Smooth muscle cell (in vitro differentiated cells): ENCODE measurements around the gene RNF114. TPM values are rescaled to one million over a fixed set of nuclear protein-coding genes. Genes with fewer than 3 reads are reported as not detected.

Source experiments
- DNase-seq: peaks from one replicate; lab custom pipeline; 2025; ENCODE audit not compliant: unreplicated experiment; lab: John Stamatoyannopoulos, UW
- H2AFZ ChIP-seq: fragments of 200-600 bp; sonication (generic); 2 replicates; pipeline ENCODE4 v1.6.0; 2016; ENCODE audit warnings: antibody characterized with exemption, low read depth, mild to moderate bottlenecking
- H3F3A ChIP-seq: fragments of 200-600 bp; sonication (generic); 2 replicates; pipeline ENCODE4 v1.6.0; 2017; ENCODE audit warnings: antibody characterized with exemption, low read depth
- H3K27ac ChIP-seq: fragments of 200-600 bp; sonication (generic); 2 replicates; pipeline ENCODE4 v1.5.1; 2016; ENCODE audit warnings: low read depth, mild to moderate bottlenecking
- H3K27me3 ChIP-seq: fragments of 200-600 bp; sonication (generic); 2 replicates; pipeline ENCODE4 v1.6.1; 2016; ENCODE audit warnings: low read depth, mild to moderate bottlenecking
- H3K36me3 ChIP-seq: fragments of 200-600 bp; sonication (generic); 2 replicates; pipeline ENCODE4 v1.5.1; 2016; ENCODE audit warnings: low read depth
- H3K4me1 ChIP-seq: fragments of 200-600 bp; sonication (generic); 2 replicates; pipeline ENCODE4 v1.5.1; 2016; ENCODE audit warnings: low read depth
- H3K4me2 ChIP-seq: fragments of 200-600 bp; sonication (generic); 2 replicates; pipeline ENCODE4 v1.6.0; 2016; ENCODE audit warnings: mild to moderate bottlenecking
- H3K4me3 ChIP-seq: fragments of 200-600 bp; sonication (generic); 2 replicates; pipeline ENCODE4 v1.5.1; 2016; ENCODE audit warnings: mild to moderate bottlenecking
- H3K79me2 ChIP-seq: fragments of 200-600 bp; sonication (generic); 2 replicates; pipeline ENCODE4 v1.6.0; 2016; ENCODE audit warnings: low read depth, mild to moderate bottlenecking
- H3K9ac ChIP-seq: fragments of 200-600 bp; sonication (generic); 2 replicates; pipeline ENCODE4 v1.6.0; 2016; ENCODE audit warnings: low read depth
- H3K9me3 ChIP-seq: fragments of 200-600 bp; sonication (generic); replicated peaks from 2 replicates; pipeline ENCODE4 v1.5.1; 2016; ENCODE audit warnings: low read depth
- H4K20me1 ChIP-seq: fragments of 200-600 bp; sonication (generic); 2 replicates; pipeline ENCODE4 v1.6.0; 2016; ENCODE audit warnings: low read depth
- WGBS: methylation state at CpG from one replicate; pipeline ENCODE4 v1.1.7; 2016; ENCODE audit warnings: low lambda C conversion rate; 5-methylcytosine and 5-hydroxymethylcytosine counted together
- polyA plus RNA-seq: library from polyadenylated mRNA; unstranded; fragments of >200 nt; fragmentation: Nextera tagmentation; extraction: Ambion mirVana; gene quantifications from 2 replicates; pipeline ENCODE4 v1.2.1, GENCODE V29; 2016
- total RNA-seq: library from RNA; depleted of rRNA; stranded (reverse); fragments of >200 nt; gene quantifications from 2 replicates; pipeline ENCODE4 v1.2.3, GENCODE V29; 2014
- TF ChIP-seq, protein P1 (sequence below): fragments of 200-600 bp; sonication (generic); IDR thresholded peaks from 2 replicates; pipeline ENCODE4 v1.5.1; 2017; ENCODE audit warnings: borderline replicate concordance, mild to moderate bottlenecking, antibody characterized with exemption; ENCODE audit not compliant: insufficient read depth, poor library complexity, severe bottlenecking

The RNF114 gene
- total and polyA plus RNA-seq, 2 experiments from 2014 or later, result 54.2 to 80.5 TPM

DNA sequence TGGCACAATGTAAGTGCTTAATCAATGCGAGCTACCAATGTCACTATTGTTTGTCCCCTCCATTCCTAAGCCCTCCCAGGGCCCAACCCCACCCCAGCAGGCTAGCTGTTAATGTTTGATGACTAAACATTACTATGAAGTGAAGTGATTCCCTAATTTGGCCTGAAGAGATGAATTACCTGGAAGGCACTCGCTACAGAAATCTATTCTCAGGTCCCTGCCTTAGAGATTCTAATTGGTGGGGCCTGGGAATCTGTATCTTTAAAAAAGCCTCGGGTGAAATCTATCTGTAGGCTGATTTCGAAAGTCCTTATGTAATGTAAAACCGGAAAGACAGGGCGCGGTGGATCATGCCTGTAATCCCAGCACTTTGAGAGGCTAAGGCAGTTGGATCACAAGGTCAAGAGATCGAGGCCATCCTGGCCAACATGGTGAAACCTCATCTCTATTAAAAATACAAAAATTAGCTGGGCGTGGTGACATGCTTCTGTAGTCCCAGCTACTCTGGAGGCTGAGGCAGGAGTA lies 29.6 kb downstream of the RNF114 start:
- H2AFZ ChIP-seq, result no peak overlapping the region
- H3K9ac ChIP-seq, result no peak overlapping the region
- no peaks in the 10 kb centered on the region for H3F3A ChIP-seq
- no peaks in the 10 kb centered on the region for H3K79me2 ChIP-seq
- H3K9me3 ChIP-seq, result no peaks in the 10 kb centered on the region
- no peak overlapping the region for H3K27ac ChIP-seq
- TF ChIP-seq, protein P1, sequence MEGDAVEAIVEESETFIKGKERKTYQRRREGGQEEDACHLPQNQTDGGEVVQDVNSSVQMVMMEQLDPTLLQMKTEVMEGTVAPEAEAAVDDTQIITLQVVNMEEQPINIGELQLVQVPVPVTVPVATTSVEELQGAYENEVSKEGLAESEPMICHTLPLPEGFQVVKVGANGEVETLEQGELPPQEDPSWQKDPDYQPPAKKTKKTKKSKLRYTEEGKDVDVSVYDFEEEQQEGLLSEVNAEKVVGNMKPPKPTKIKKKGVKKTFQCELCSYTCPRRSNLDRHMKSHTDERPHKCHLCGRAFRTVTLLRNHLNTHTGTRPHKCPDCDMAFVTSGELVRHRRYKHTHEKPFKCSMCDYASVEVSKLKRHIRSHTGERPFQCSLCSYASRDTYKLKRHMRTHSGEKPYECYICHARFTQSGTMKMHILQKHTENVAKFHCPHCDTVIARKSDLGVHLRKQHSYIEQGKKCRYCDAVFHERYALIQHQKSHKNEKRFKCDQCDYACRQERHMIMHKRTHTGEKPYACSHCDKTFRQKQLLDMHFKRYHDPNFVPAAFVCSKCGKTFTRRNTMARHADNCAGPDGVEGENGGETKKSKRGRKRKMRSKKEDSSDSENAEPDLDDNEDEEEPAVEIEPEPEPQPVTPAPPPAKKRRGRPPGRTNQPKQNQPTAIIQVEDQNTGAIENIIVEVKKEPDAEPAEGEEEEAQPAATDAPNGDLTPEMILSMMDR, result no peak
- H3K4me1 ChIP-seq, result no peaks in the 10 kb centered on the region
- no peaks in the 10 kb centered on the region for H3K27me3 ChIP-seq
- WGBS, result 71% methylated on average over 9 of the region's 9 CpGs
- no peak overlapping the region for H3K4me3 ChIP-seq
- H3K36me3 ChIP-seq, result no peaks in the 10 kb centered on the region
- H4K20me1 ChIP-seq, result no peaks in the 10 kb centered on the region
- H3K4me2 ChIP-seq, result no peak overlapping the region
- DNase-seq, result no peak

DNA sequence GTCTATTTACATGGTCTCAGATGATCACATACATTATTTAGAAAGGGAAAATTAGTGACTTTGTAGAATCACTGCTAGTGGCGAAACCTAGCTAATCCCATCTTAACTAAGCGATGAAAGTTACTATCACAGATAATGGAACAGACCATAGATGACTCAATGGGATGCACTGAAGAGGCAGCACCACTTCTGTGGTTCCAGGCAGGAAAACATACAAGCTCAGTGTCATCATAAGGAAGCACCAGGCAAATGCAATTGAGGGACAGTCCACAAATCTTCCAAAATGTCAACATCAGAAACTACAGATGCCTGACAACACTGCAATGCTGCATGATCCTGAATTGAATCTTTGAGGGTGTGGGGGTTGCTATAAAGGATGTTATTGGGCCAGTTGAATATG lies 30.7 kb downstream of the RNF114 start:
- Histone ChIP-seq H3F3A (no peaks in the 10 kb centered on the region), H2AFZ (no peak overlapping the region), H3K4me1 (no peaks in the 10 kb centered on the region), H4K20me1 (no peaks in the 10 kb centered on the region), H3K79me2 (no peaks in the 10 kb centered on the region), H3K27ac (no peak overlapping the region), H3K9ac (no peak overlapping the region), H3K4me2 (no peak overlapping the region), H3K9me3 (no peaks in the 10 kb centered on the region), H3K27me3 (no peaks in the 10 kb centered on the region), H3K4me3 (no peak overlapping the region), H3K36me3 (no peaks in the 10 kb centered on the region)
- TF ChIP-seq, protein P1, result no peak
- no peak for DNase-seq
- WGBS, result 25% methylated on average over 2 of the region's 2 CpGs

DNA sequence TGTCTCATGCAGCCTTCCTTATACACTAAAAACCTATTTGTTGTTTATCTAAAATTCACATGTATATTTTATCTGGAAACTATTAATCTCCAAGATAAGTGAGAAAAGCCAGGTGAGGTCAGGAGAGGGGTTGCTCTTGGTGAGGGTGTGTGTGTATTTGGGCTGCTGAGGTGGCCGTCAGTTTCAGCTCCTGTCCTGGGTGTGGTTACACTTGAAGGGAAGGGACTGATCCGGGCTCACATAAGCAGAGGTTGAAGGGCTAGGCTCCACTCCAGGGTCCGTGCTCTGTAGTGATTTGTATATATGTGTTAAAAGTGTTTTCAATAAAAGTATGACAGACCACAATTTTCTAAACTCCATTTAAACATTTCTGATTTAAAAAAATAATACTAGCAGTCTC lies 33.0 kb downstream of the RNF114 start:
- Histone ChIP-seq H3K4me3 (no peak overlapping the region), H3K27me3 (no peaks in the 10 kb centered on the region), H3K9me3 (no peaks in the 10 kb centered on the region), H2AFZ (no peak overlapping the region), H3F3A (no peaks in the 10 kb centered on the region), H3K79me2 (no peaks in the 10 kb centered on the region), H3K27ac (no peak overlapping the region), H3K4me1 (no peaks in the 10 kb centered on the region), H3K36me3 (no peaks in the 10 kb centered on the region), H3K9ac (no peak overlapping the region), H3K4me2 (no peak overlapping the region), H4K20me1 (no peaks in the 10 kb centered on the region)
- DNase-seq, result no peak
- 71% methylated on average over 3 of the region's 3 CpGs for WGBS
- TF ChIP-seq, protein P1, result no peak

DNA sequence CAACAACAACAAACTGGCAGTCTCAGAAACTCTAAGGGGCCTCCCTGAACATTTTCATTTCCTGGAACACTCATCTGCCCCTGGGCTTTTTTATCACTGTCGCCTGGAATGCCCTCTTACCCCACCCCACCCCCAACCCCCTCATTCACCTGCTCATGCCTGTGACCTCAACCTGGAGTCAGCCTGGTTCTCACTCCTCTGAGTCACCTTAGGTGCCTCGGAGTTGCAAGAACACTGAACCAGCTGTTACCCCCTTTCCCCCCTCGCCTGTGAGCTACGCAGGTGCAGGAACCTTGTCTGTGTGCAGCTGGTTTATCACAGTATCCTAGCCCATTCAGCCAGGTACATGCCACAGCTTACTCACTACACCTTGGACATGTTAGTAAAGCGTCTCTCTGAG lies 33.7 kb downstream of the RNF114 start:
- Histone ChIP-seq H3K4me1 (no peaks in the 10 kb centered on the region), H3K27me3 (no peaks in the 10 kb centered on the region), H3K9ac (no peak overlapping the region), H3F3A (no peaks in the 10 kb centered on the region), H3K27ac (no peak overlapping the region), H3K9me3 (no peaks in the 10 kb centered on the region), H3K4me3 (no peak overlapping the region), H3K4me2 (no peak overlapping the region), H3K79me2 (no peaks in the 10 kb centered on the region), H2AFZ (no peak overlapping the region), H4K20me1 (no peaks in the 10 kb centered on the region), H3K36me3 (no peaks in the 10 kb centered on the region)
- TF ChIP-seq, protein P1, result no peak
- 59% methylated on average over 5 of the region's 5 CpGs for WGBS
- DNase-seq, result no peak
